GM12874 (cell line): ENCODE measurements around the gene KCND1.

Experiments
- CTCF ChIP-seq: IDR thresholded peaks from 2 replicates; pipeline ENCODE4 v1.5.1; 2011; ENCODE audit warnings: low read depth, mild to moderate bottlenecking, control low read depth, low read length, moderate library complexity; ENCODE audit not compliant: insufficient read depth

KCND1 gene

GRCh38 chrX:48983896-48984295 is 12.3 kb upstream of the KCND1 start:
- no peak for TF ChIP-seq CTCF

GRCh38 chrX:48983081-48983480 is 11.4 kb upstream of the KCND1 start:
- no peak for TF ChIP-seq CTCF

GRCh38 chrX:48981178-48981577 is 9.5 kb upstream of the KCND1 start:
- TF ChIP-seq CTCF: no peak

GRCh38 chrX:48978226-48978625 is 6.6 kb upstream of the KCND1 start:
- no peak for TF ChIP-seq CTCF

- TF ChIP-seq CTCF: no peak
Measured at GRCh38 chrX:48976086-48976485, 4.4 kb upstream of the KCND1 start.

GRCh38 chrX:48975541-48975940 is 3.9 kb upstream of the KCND1 start:
- TF ChIP-seq CTCF: no peak

- TF ChIP-seq CTCF: no peak
Measured at GRCh38 chrX:48975041-48975440, 3.4 kb upstream of the KCND1 start.

GRCh38 chrX:48974574-48974973 is 2.9 kb upstream of the KCND1 start:
- no peak for TF ChIP-seq CTCF
